Progenitor cell of endocrine pancreas (in vitro differentiated cells): ENCODE measurements around the gene DEUP1. TPM values are rescaled to one million over a fixed set of nuclear protein-coding genes. Genes with fewer than 3 reads are reported as not detected.
"Not testable (repeated sequence)": the region's sequence is repeated elsewhere in the genome, so short reads cannot be mapped to it uniquely, and the experiment has no call there.

ENCODE experiments used
- DNase-seq: peaks from one replicate; pipeline ENCODE4 v3.0.0; 2021; ENCODE audit warnings: low spot score; ENCODE audit not compliant: unreplicated experiment
- H3K27ac Mint-ChIP-seq: 2 replicates; pipeline ENCODE4 v1.8.0; 2021; ENCODE audit warnings: mild to moderate bottlenecking, moderate library complexity, mixed read lengths
- H3K27me3 Mint-ChIP-seq: 2 replicates; pipeline ENCODE4 v1.8.0; 2021; ENCODE audit warnings: mixed read lengths
- H3K36me3 Mint-ChIP-seq: 2 replicates; pipeline ENCODE4 v1.8.0; 2022; ENCODE audit warnings: mixed read lengths; ENCODE audit not compliant: insufficient read depth
- H3K4me1 Mint-ChIP-seq: 2 replicates; pipeline ENCODE4 v1.8.0; 2021; ENCODE audit warnings: low read depth, mixed read lengths
- H3K4me3 Mint-ChIP-seq: 2 replicates; pipeline ENCODE4 v1.8.0; 2021; ENCODE audit warnings: low read depth, mild to moderate bottlenecking, moderate library complexity, mixed read lengths
- H3K9me3 Mint-ChIP-seq: 2 replicates; pipeline ENCODE4 v1.8.0; 2021; ENCODE audit warnings: low read depth, mixed read lengths
- total RNA-seq: library from RNA; stranded (reverse); gene quantifications from 2 replicates; pipeline ENCODE4 v1.2.1, GENCODE V29; 2021
- TF ChIP-seq, protein P1 (sequence below): fragments of 200-600 bp; sonication (generic); IDR thresholded peaks from one replicate; pipeline ENCODE4 v1.5.0; 2021; ENCODE audit warnings: antibody characterized with exemption, mild to moderate bottlenecking; ENCODE audit not compliant: unreplicated experiment

The DEUP1 gene
- total RNA-seq, 1 donor from 2014 or later: 1.7 TPM

DNA sequence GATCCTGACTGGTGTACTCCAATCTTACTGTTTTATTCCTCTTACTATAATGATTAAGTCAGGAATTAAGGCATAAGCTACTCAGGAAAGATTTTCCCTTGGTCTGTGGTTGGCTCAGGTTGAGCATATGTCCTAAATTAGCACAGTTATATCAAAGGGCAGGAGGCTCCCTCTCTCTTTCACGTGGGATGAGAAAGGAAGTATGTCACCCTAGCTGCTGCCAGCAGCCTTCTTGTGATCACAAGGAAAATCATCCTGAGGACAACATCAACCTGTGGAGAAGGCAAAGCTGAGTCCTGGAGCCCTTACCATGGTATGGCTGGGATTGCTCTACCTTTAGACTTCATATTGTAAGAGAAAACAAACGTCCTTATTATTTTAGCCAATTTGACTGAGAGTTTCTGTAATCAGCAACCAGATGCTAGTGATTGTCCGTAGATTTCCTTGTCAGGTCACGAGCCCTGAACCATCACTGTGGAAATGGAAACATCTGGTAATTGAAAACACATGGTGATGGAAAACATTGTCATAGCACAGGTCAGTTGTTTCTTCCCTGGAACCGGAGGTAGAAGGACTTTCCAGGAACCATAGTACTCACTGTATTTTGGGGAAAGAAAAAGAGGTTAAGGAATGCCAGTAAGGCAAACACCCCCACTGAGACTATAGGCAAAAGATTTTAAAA lies 40.6 kb upstream of the DEUP1 start:
- DNase-seq: no peak
- TF ChIP-seq, protein P1, sequence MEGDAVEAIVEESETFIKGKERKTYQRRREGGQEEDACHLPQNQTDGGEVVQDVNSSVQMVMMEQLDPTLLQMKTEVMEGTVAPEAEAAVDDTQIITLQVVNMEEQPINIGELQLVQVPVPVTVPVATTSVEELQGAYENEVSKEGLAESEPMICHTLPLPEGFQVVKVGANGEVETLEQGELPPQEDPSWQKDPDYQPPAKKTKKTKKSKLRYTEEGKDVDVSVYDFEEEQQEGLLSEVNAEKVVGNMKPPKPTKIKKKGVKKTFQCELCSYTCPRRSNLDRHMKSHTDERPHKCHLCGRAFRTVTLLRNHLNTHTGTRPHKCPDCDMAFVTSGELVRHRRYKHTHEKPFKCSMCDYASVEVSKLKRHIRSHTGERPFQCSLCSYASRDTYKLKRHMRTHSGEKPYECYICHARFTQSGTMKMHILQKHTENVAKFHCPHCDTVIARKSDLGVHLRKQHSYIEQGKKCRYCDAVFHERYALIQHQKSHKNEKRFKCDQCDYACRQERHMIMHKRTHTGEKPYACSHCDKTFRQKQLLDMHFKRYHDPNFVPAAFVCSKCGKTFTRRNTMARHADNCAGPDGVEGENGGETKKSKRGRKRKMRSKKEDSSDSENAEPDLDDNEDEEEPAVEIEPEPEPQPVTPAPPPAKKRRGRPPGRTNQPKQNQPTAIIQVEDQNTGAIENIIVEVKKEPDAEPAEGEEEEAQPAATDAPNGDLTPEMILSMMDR: no peak
- Mint-ChIP-seq H3K4me3 (no peak overlapping the region), H3K27ac (no peak overlapping the region), H3K36me3 (no peaks in the 10 kb centered on the region), H3K4me1 (peaks cover 13% of the 10 kb centered on the region), H3K27me3 (peaks cover 10% of the 10 kb centered on the region), H3K9me3 (peaks cover 3% of the 10 kb centered on the region)

DNA sequence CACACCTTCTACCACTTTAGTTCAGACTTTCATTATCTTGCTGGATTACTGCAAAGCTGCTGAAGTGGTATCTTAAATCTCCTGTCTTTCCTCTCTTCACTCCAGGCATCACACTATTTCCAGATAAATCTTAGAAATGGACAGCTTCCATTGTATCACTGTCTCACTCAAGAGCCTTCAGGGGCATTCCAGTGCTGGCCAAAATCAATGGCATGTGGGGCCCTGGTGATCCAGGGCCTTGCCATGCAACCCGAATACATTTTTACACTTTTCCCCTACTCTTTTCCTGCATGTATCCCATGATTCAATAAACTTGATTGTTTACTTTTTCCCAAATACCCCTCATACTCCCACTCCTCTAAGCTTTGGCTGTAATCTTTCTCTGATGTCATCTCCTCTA lies 39.4 kb upstream of the DEUP1 start:
- Mint-ChIP-seq H3K27me3 (peaks cover 10% of the 10 kb centered on the region), H3K27ac (no peak overlapping the region), H3K4me3 (no peak overlapping the region), H3K9me3 (peaks cover 3% of the 10 kb centered on the region), H3K4me1 (peaks cover 13% of the 10 kb centered on the region), H3K36me3 (no peaks in the 10 kb centered on the region)
- no peak for DNase-seq
- TF ChIP-seq, protein P1: no peak

DNA sequence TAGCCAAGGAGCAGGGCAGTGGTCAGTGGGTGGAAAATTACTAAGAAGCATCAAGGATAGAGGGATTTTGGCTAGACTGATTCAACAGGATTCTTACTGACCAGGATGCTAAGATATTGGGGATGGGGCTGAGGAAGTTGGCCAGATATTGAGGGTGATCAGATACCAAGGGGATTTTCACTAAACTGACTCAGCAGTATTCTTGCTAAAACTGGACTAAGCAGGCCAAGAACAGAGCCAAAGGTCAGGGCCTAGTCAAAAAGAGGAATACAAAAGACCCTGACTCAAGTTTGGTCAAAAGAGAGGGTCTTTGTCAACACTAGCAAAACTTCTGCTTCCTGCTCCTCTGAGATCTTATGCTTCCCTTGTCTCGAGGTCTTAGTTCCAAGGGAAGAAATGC lies 38.6 kb upstream of the DEUP1 start:
- Mint-ChIP-seq H3K27me3 (peaks cover 10% of the 10 kb centered on the region), H3K9me3 (peaks cover 1% of the 10 kb centered on the region), H3K36me3 (no peaks in the 10 kb centered on the region), H3K4me1 (peaks cover 9% of the 10 kb centered on the region), H3K27ac (no peak overlapping the region), H3K4me3 (no peak overlapping the region)
- DNase-seq: no peak
- TF ChIP-seq, protein P1: no peak

DNA sequence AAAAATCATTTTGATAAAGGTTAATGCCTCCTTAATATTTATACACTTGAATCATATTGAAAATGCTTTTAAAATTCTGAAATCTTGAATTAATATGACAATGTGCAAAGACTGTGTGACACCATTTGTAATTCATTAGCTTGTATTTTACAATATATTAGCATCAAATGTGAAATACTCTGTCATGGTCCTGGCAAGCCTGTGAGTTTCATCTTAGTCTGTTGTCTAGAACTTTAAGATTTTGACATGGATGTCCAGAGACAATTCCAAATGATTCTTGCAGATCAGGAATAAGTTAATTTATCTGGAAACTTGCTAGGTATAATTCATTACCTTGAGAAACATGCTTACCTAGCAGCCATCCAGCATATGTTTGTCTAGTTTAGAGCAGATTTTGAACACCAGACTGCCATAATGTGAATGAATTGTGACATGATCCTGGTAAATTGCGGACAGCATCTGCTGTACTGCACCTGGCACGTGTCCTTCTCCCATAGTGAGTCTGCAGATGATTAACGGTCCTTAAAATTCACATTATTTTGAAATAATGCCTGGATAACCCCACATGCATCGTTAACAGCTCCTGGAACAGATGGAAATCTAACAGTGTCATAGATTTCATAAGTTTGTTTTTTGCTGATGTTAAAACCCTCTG lies 34.5 kb upstream of the DEUP1 start:
- Mint-ChIP-seq H3K36me3 (no peaks in the 10 kb centered on the region), H3K27me3 (no peaks in the 10 kb centered on the region), H3K4me3 (no peak overlapping the region), H3K4me1 (peaks cover 5% of the 10 kb centered on the region), H3K9me3 (no peaks in the 10 kb centered on the region), H3K27ac (no peak overlapping the region)
- DNase-seq: no peak
- TF ChIP-seq, protein P1: no peak

DNA sequence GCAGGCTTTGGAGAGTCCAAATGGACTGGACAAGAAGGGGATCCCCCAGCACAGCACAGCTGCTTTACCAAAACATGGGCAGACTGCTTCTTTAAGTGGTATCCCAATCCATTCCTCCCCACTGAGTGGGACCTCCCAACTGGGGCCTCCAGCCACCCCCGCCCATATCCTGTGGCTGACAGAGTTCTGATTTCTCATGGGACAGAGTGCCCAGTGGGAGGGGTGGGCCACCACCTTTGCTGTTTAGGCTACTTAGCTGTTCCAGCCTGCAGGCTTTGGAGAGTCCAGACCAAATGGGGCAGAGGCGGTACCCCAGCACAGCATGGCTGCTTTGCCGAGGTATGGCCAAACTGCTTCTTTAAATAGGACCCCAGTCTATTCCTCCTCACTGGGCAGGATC lies 26.9 kb upstream of the DEUP1 start:
- Mint-ChIP-seq H3K27me3 (no peaks in the 10 kb centered on the region), H3K4me1 (no peaks in the 10 kb centered on the region), H3K27ac (no peak overlapping the region), H3K36me3 (peaks cover 4% of the 10 kb centered on the region), H3K4me3 (no peak overlapping the region), H3K9me3 (peaks cover 8% of the 10 kb centered on the region)
- DNase-seq: no peak
- TF ChIP-seq, protein P1: no peak

DNA sequence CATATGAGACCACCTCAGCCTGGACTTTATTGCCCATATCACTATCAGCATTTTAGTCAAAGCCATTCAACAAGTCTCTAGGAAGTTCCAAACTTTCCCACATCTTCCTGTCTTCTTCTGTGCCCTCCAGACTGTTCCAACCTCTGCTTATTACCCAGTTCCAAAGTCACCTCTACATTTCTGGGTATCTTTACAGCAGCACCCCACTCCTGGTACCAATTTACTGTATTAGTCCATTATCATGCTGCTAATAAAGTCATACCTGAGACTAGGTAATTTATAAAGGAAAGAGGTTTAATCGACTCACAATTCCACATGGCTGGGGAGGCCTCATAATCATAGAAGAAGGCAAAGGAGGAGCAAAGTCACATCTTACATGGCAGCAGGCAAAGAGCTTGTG lies 16.1 kb upstream of the DEUP1 start:
- H3K27ac Mint-ChIP-seq, H3K27me3 Mint-ChIP-seq, H3K4me1 Mint-ChIP-seq, H3K4me3 Mint-ChIP-seq, DNase-seq: not testable (repeated sequence)
- peaks cover 43% of the 10 kb centered on the region for H3K9me3 Mint-ChIP-seq
- peaks cover 20% of the 10 kb centered on the region for H3K36me3 Mint-ChIP-seq
